Medulla oblongata (tissue), 1 donor: Measurements from ENCODE around the gene EXOC6.
"Not testable (repeated sequence)": the region's sequence is repeated elsewhere in the genome, so short reads cannot be mapped to it uniquely, and the experiment has no call there.

Experiments used
- DNase-seq: peaks from one replicate; pipeline ENCODE4 v3.0.0-alpha.2; 2015; ENCODE audit errors: extremely low spot score

EXOC6 gene

GRCh38 chr10:92880917-92881316, 32.6 kb downstream of the EXOC6 start:
- no peak for DNase-seq

DNA sequence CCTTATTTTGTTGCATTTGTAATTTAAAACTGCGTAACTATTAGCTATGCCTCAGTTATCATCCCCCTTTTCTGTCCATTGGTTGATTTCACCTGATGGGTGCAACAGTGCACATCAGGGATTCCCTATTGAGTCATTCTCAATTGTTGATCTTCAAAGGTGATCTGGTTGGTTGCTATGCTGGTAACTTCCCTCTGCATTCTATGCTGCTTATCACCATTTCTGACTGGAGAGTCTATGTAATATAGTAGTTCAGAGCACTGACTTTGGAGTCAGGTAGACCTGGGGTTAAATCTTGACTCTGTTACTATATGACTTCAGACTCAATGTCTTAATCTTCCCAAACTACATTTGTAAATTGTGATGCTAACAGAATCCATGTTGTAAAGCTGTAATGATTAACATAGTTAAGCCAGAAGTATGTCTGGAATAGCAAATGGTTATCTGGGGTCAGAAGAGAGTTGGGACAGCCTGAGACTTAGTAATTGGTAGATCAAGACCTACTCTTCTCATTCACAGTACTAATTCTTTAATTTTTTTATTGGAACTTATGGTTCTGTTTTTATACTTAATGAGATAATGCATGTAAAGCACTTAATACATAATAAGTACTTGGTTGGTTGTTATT, 38.1 kb downstream of the EXOC6 start:
- DNase-seq: no peak

- no peak for DNase-seq
Observed at GRCh38 chr10:92890471-92890870, 42.2 kb downstream of the EXOC6 start.

- no peak for DNase-seq
Observed at GRCh38 chr10:92891885-92892690, 43.8 kb downstream of the EXOC6 start.

DNA sequence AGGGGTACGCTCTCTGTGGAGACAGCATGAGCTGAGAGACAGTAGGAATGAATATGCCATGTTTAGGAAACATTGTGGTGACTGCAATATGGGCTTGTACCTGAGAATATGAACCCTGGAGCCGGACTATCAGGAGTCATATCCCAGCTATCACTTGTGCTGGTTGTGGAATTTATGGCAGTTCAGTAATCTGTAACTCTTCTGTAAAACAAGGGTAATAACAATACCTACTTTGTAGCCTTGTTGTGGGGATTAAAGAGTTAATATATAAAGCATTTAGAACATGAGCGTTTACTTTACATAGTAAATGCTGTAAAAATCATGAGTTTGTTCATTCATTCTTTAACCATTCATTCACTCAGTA, 44.4 kb downstream of the EXOC6 start:
- DNase-seq: no peak

DNA sequence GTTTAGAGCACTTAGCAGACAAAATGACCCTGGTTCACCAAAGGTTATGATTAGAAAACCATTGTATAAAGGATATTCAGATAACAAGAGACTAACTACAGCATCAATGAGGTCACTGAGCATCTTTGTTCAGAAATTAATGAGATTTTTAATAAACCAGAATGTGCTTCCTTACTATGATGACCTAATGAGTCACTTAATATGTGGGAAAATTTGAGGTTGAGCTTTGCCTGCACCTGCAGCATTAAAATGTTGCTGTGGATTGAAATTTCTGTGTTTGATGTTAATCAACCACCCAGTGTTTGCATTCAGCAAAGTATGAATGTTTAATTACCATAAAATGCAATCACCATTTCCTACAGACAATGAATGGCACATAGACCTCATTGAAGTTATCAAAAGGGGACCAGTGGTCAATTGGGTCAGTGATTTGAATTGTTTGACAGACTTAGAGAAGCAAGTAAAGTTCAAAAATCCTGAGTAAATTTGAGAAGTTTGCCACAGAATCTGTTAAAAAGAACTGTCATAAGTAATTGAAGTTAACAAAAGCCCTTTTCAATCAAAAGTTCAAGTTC, 45.8 kb downstream of the EXOC6 start:
- no peak for DNase-seq

- DNase-seq: no peak
Observed at GRCh38 chr10:92897916-92898315, 49.6 kb downstream of the EXOC6 start.

DNA sequence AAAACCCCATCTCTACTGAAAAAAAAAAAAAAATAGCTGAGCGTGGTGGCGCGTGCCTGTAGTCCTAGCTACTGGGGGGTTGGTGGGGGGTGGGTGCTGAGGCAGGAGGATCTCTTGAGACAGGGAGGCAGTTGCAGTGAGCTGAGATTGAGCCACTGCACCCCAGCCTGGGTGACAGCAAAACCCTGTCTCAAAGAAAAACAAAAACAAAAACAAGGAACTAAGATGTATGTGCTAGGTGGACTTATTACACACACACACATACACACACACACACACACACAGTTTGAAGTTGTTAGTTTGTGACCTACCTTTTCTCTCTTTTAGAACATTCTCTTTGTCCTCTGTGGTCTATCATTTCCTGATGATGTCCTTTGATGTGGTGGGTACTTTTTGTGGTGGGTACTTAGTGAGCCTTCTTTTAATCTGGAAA, 53.5 kb downstream of the EXOC6 start:
- no peak for DNase-seq

DNA sequence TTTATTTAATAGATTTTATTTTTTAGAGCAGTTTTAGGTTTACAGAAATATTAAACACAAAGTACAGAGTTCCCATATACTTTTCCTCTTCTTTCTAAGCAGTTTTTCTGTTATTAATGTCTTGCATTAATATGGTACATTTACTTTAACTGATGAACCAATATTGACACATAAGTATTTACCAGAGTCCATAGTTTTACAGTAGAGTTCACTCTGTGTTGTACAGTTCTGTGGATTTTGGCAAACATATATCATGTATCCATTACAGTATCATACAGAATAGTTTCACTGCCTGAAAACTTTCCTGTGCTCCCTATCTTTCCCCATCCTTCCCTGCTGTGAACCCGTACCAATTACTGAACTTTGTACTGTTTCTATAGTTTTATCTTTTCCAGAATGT, 55.3 kb downstream of the EXOC6 start:
- no peak for DNase-seq

- no peak for DNase-seq
Observed at GRCh38 chr10:92907280-92907679, 59.0 kb downstream of the EXOC6 start.

DNA sequence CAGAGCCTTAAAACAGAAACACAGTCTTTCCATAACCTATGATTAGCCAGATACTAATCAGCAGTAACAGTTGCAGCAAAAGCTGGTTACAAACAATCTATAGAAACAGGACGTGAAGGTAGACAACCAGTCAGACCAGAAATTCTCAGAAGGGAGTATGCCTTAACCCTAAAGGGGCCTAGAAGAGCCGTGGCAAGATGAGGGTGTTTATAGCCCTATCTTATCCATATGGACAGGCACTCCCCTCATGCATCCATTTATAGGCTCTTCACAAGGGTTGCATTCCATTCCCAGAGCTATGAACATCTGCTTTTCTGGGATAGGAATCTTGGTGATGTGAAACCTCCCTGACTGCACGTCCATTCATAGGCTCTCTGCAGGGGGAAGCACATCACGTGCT, 64.3 kb downstream of the EXOC6 start:
- DNase-seq: not testable (repeated sequence)

- DNase-seq: no peak
Observed at GRCh38 chr10:92913973-92914372, 65.7 kb downstream of the EXOC6 start.

GRCh38 chr10:92914478-92915325, 66.4 kb downstream of the EXOC6 start:
- peak; percentile 56 for DNase-seq

DNA sequence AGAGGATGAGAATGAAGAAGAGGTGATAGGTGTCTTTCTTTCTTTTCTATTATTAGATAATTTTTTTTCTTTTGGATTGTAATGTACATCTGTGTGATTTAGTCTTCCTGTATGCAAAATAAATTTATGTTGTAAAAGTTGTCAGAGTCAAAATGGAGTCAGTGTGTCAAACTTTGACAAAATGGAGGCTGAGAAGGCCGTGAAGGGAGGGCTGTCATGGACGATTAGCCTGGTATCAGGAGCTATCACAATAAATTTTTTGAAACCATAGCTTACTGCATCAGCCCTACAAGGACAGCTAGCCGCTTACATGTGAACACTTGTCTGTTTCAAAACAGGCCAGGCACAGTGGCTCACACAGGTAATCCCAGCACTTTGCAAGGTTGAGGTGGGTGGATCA, 67.6 kb downstream of the EXOC6 start:
- no peak for DNase-seq

DNA sequence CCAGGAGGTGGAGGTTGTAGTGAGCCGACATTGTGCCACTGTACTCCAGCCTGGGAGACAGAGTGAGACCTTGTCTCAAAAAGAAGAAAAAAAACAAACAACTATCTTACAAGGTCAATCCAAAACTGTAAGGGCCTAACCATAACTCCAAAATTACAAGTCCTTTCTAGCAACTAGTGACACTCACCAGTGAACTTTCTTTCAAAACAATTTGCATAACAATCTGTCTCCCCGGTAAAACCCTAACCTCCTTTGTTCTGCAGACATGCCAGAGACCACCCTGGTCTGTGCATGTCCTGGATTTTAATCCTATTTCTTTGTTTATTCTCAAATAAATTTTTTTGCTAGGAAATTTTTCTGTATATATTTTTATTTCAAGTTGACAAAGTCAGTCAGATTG, 68.1 kb downstream of the EXOC6 start:
- DNase-seq: no peak

DNA sequence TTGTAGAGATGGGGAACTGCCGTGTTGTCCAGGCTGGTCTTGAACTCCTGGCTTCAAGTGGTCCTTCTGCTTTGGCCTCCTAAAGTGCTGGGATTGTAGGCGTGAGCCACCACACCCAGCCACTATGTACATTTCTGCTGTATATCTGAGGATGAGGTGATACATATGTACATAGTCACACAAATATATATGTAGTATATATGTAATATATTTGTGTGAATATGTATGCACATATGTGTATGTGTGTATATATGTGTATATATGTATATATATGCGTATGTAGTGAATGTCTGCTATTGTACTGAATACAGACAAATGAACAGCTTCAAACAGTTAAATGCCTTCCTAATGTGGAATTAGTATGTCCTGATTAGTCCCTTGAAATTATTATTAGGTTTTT, 70.3 kb downstream of the EXOC6 start:
- DNase-seq: no peak

GRCh38 chr10:92920866-92921265, 72.5 kb downstream of the EXOC6 start:
- no peak for DNase-seq

GRCh38 chr10:92923416-92923815, 75.1 kb downstream of the EXOC6 start:
- no peak for DNase-seq

DNA sequence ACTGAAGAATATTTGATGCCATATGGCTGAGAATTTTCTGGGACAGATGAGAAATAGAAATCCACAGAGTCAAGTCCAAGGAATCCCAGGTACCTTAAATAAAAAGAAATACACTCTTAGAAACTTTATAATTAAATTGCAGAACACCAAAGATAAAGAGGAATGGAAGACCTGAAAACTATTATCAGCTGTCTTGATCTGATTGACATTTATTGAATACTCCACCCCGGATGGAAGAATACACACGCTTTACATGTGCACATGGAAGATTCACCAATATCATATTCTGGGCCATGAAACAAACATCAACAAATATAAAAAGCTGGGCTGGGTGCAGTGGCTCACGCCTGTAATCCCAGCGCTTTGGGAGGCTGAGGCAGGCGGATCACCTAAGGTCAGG, 81.6 kb downstream of the EXOC6 start:
- DNase-seq: no peak

DNA sequence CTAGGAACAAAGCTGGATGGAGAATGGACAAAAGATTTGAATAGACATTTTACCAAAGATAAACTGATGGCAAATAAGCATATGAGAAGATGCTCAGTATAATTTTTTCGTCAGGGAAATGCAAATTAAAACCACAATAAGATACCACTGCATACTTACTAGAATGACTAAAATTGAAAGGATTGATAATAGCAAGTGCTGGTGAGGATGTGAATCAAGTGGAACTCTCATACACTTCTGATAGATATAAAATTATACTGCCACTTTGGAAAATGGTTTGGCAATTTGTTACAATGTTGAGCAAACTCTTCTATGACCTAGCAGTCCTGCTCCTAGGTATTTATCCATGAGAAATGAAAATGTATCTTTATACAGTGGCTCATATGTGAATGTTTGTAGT, 83.3 kb downstream of the EXOC6 start:
- no peak for DNase-seq

DNA sequence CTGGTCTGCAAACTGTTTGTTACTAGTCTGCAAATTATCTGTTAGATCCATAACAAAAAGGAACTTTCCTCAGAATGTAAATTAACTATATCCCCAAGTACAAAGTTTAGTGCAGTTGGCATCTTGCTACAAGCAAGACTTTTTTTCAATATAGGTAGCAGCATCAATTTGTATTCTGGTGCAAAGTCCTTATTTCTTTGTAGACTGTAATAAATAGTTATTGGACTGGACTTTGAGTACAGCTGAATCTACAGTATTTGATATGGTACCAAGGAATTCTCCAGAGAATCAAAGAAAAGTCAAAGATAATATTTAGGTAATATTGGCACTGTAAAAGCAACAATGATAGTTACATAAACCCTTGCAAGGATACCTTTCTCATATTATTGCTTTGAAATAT, 89.6 kb downstream of the EXOC6 start:
- no peak for DNase-seq

GRCh38 chr10:92938841-92939240, 90.5 kb downstream of the EXOC6 start:
- no peak for DNase-seq
